Ovary (tissue), 3 donors: Measurements from ENCODE around the gene IQGAP1.

ENCODE experiments used
- POLR2A ChIP-seq: fragments of 450-650 bp; IDR thresholded peaks from one replicate; pipeline ENCODE4 v1.6.1; 2017; ENCODE audit warnings: antibody characterized with exemption, mild to moderate bottlenecking, moderate library complexity
- TF ChIP-seq, protein P1 (sequence below), 3 donors: fragments of 450-650 bp in 2 of 3; fragments of 200-600 bp in 1 of 3; IDR thresholded peaks; one replicate each; pipeline versions ENCODE4 v1.5.1 to v1.8.0; 2016 to 2022; ENCODE audit warnings: antibody characterized with exemption in 3 of 3, mild to moderate bottlenecking in 1 of 3
- donor health status: DM: no; HTN: no; CAD: no.

DNA sequence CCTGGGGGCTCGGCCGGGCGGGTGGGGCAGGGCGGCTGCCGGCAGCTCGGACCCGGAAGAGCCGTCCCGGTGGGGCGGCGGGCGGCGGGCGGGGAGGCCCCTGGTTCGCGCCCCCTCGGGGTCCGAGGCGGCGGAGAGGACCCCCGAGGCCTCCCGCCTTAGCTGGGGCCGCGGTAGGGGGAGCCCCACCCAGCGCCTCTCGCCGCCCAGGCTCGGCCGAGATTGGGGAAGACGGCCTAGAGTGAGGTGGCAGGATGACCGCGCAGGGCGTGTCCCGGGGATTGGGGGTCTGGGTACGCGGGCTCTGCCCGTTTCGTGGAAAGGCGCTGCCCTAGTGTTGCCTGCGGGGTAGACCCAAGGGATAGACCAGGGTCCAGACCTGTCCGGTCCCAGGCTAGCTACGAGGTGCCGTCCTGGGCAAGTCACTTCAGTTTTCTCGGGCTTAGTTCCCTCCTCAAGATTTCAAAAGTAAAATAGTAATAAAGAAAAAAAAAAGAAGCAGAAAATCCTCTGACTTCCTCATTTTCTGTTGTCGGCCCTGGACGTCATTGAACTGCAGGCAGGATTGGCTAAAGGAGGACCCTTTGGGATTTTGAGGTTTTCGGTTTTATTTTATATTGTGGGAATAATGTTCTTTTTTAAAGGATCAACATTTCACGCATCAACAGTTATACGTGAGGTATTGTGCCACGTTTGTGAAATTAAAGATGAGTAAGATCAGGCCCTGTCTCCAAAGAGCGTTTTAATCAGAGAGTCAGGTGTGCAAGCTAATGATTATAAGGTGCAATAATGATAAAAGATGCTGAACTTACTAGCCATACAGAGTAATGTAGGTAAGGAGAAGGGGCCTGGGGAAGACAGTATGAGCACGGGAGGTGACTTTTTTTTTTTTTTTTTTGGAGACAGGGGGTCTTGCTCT is 679 bp downstream of the IQGAP1 start:
- no peak for TF ChIP-seq POLR2A
- TF ChIP-seq, protein P1, sequence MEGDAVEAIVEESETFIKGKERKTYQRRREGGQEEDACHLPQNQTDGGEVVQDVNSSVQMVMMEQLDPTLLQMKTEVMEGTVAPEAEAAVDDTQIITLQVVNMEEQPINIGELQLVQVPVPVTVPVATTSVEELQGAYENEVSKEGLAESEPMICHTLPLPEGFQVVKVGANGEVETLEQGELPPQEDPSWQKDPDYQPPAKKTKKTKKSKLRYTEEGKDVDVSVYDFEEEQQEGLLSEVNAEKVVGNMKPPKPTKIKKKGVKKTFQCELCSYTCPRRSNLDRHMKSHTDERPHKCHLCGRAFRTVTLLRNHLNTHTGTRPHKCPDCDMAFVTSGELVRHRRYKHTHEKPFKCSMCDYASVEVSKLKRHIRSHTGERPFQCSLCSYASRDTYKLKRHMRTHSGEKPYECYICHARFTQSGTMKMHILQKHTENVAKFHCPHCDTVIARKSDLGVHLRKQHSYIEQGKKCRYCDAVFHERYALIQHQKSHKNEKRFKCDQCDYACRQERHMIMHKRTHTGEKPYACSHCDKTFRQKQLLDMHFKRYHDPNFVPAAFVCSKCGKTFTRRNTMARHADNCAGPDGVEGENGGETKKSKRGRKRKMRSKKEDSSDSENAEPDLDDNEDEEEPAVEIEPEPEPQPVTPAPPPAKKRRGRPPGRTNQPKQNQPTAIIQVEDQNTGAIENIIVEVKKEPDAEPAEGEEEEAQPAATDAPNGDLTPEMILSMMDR (IDR thresholded peaks at IDR 0.05): peak in 1 of 3 donors; percentile 2
